IPS DF 6.9 (cell line): ENCODE results near the gene INTS6L.
"Not testable (repeated sequence)": the region's sequence is repeated elsewhere in the genome, so short reads cannot be mapped to it uniquely, and the experiment has no call there.

Experiments used
- DNase-seq: peaks from one replicate; pipeline ENCODE4 v3.0.0-alpha.2; 2013; ENCODE audit warnings: low read depth, low spot score
- H3K27ac ChIP-seq: one replicate; pipeline ENCODE4 v1.5.1; 2013; ENCODE audit warnings: low read length, control low read depth
- H3K27me3 ChIP-seq: 2 replicates; pipeline ENCODE4 v1.6.1; 2013; ENCODE audit warnings: mild to moderate bottlenecking, low read length; ENCODE audit not compliant: control insufficient read depth, insufficient read depth
- H3K36me3 ChIP-seq: 2 replicates; pipeline ENCODE4 v1.6.1; 2013; ENCODE audit warnings: low read length; ENCODE audit not compliant: control insufficient read depth, insufficient read depth
- H3K4me1 ChIP-seq: 2 replicates; pipeline ENCODE4 v1.6.1; 2013; ENCODE audit warnings: low read length; ENCODE audit not compliant: control insufficient read depth, insufficient read depth
- H3K4me3 ChIP-seq: 2 replicates; pipeline ENCODE4 v1.5.1; 2013; ENCODE audit warnings: mild to moderate bottlenecking, low read length
- H3K9me3 ChIP-seq: 2 replicates; pipeline ENCODE4 v1.6.1; 2013; ENCODE audit warnings: low read length, inconsistent platforms; ENCODE audit not compliant: control insufficient read depth, insufficient read depth
- WGBS: extraction: QIAGEN DNeasy Blood & Tissue Kit; methylation state at CpG from one replicate; pipeline ENCODE4 v1.1.7; 2013; ENCODE audit warnings: mixed read lengths, missing lambda C conversion rate; ENCODE audit not compliant: insufficient read length, insufficient coverage; 5-methylcytosine and 5-hydroxymethylcytosine counted together

INTS6L gene

DNA sequence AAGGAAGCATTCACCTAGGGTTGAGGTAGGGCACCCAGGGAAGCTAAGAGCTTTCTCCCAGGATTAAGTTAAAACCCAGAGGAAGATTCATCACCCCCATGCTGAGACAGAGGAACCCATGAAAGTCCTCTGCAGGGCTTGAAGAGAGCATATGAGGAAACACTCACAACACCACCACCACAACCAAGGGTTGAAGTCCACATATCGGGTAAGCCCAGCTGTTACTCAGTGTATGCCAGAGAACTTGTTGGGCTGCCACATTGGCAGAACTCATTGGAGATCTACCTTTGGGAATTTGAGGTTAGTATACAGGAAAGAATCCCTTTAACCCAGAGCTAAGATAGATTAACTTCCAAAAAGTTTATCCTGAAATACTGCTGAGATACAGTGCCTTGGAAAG is 75.1 kb downstream of the INTS6L start:
- no peak overlapping the region for H3K27ac ChIP-seq
- H3K36me3 ChIP-seq = no peaks in the 10 kb centered on the region
- DNase-seq = no peak
- no peak overlapping the region for H3K4me3 ChIP-seq
- WGBS = no CpG with 5 or more reads among the region's 1 CpG
- no peaks in the 10 kb centered on the region for H3K4me1 ChIP-seq
- H3K27me3 ChIP-seq = no peaks in the 10 kb centered on the region
- no peaks in the 10 kb centered on the region for H3K9me3 ChIP-seq

DNA sequence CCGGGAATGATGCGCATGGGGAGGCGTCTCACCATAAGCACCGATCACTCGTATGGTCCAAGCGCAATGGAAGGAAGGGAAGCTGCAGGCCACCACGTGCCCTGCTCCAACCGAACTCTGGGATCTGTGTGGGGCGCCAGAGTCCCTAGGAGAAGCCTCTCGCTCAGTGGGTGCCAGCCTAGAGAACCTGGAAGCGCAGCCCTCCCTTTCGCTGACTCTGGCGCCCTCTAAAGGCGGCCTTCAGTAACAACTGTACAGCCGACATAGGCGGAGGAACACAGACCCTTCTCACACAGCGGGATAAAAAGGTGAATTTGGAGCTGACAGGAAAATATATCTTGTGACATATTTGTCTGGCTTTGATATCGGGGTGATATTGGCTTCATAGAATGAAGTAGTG is 76.0 kb downstream of the INTS6L start:
- Histone ChIP-seq H3K27me3 (no peaks in the 10 kb centered on the region), H3K4me3 (no peak overlapping the region), H3K27ac (no peak overlapping the region), H3K36me3 (no peaks in the 10 kb centered on the region), H3K9me3 (no peaks in the 10 kb centered on the region), H3K4me1 (no peaks in the 10 kb centered on the region)
- peak; percentile 7 for DNase-seq
- no CpG with 5 or more reads among the region's 18 CpGs for WGBS

DNA sequence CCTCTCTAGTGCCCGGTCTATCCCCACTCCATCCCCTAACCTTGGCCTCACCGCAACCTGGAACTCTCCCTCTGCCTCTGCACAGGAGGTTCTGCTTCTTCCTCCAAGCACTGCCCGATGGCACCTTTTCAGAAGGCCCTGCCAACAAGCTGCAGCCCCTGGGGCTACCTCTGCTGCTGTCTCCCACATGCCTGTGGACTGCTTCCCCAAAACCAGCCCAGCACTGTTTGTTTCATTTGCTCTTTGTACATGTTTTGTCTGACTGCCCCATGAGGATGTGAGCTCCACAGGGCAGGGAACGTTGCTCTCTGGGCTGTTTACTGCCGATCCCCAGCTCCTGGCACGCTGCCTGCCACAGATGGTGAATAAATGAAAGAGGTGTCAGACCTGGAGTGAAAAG is 85.4 kb downstream of the INTS6L start:
- Histone ChIP-seq H3K27me3 (no peaks in the 10 kb centered on the region), H3K36me3 (no peaks in the 10 kb centered on the region), H3K27ac (no peak overlapping the region), H3K4me3 (no peak overlapping the region), H3K4me1 (no peaks in the 10 kb centered on the region), H3K9me3 (no peaks in the 10 kb centered on the region)
- no peak for DNase-seq
- no CpG with 5 or more reads among the region's 6 CpGs for WGBS

DNA sequence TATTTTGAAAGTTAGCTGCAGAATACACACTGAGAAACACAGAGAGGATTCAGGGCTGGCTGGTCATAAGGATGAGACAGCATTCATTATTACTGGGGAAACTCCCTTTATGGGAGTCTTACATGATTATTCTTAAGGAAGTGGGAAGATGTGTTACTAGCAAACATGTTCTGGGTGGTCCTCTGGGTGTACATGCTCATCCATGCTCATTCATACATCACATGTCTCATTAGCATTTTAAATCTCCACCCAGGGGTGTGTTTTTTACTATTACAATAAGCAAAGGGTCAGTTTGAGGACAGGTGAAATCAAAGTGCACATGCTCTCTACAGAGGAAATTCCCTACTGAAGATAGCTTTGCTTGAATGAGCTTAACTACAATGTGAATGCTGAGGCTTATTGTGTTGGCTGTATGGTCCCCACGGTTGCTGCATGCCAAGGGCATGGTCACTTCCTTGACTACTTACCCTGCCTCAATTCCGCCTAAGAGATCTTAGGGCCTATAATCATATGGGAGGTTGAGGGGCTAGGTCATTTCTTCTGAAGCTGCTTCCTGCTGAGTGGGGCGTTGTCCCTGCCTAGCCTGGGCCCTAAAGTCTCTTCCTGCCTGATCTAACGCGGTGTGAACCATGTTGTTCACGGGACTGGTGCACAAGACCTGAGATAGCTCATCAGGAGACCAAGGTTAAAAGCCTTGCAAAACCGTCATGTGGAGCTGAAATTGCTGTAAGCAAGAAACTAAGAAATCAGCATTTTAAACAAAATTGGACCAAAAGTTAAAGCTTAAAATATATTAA is 104.1 kb downstream of the INTS6L start:
- H3K4me1 ChIP-seq, DNase-seq, H3K36me3 ChIP-seq, H3K4me3 ChIP-seq, H3K9me3 ChIP-seq, H3K27ac ChIP-seq, H3K27me3 ChIP-seq: not testable (repeated sequence)
- WGBS = no CpG with 5 or more reads among the region's 7 CpGs

DNA sequence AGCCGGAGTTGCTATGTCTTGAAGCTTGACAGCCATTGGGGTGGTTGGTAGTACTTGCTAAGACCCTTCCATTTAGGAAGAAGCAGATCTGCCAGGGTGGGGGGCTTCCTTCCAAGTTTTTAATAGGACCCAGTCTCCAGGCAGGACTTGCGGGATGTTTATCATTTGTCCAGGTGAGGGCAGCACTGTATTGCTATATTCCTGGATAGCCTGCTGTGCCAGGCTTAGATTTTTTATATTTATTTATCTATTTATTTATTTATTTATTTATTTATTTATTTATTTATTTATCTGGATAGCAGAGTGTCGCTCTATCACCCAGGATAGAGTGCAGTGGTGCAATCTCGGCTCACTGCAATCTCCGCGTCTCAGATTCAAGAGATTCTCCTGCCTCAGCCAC is 105.5 kb downstream of the INTS6L start:
- Histone ChIP-seq H3K9me3 (no peaks in the 10 kb centered on the region), H3K4me1 (no peaks in the 10 kb centered on the region), H3K4me3 (no peak overlapping the region), H3K27ac (no peak overlapping the region), H3K36me3 (no peaks in the 10 kb centered on the region), H3K27me3 (no peaks in the 10 kb centered on the region)
- no peak for DNase-seq
- no CpG with 5 or more reads among the region's 6 CpGs for WGBS

DNA sequence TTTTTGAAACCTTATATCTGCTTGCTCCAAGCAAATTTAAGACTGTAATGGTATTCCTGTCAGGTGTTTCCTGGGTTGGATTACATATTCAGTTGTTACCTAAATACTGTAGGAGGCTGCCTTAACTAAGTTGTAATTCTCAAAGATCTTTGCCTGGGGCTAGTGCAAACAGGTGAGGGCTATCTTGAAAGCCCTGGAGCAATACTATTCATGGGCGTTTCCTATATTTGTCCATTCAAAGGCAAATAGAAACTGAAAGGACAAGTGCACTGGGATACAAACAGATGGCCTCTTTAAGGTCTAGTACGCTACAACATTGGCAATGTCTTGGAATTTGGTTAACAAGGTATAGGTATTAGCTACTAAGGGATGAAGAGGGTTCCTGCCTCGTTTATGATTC is 108.9 kb downstream of the INTS6L start:
- H3K36me3 ChIP-seq = no peaks in the 10 kb centered on the region
- no peaks in the 10 kb centered on the region for H3K27me3 ChIP-seq
- H3K4me3 ChIP-seq = no peak overlapping the region
- no peak overlapping the region for H3K27ac ChIP-seq
- H3K9me3 ChIP-seq = no peaks in the 10 kb centered on the region
- DNase-seq = no peak
- no CpG with 5 or more reads among the region's 3 CpGs for WGBS
- H3K4me1 ChIP-seq = no peaks in the 10 kb centered on the region
